CD14-positive monocyte (primary cell): ENCODE measurements around the gene MXI1. TPM values are rescaled to one million over a fixed set of nuclear protein-coding genes. Genes with fewer than 3 reads are reported as not detected.

Source experiments
- DNase-seq, 3 donors: peaks; one replicate each; pipeline ENCODE4 v3.0.0-alpha.2; 2011 to 2022
- H2AFZ ChIP-seq: 2 replicates; pipeline ENCODE4 v1.6.0; 2012; ENCODE audit warnings: mild to moderate bottlenecking, low read depth, low read length, inconsistent platforms; ENCODE audit not compliant: insufficient read depth, poor library complexity, severe bottlenecking
- H3K27ac ChIP-seq, 2 donors: 1 replicate in 1 of 2; 2 replicates in 1 of 2; pipeline ENCODE4 v1.5.1; 2012 to 2013; ENCODE audit warnings: low read length in 2 of 2, control low read depth in 1 of 2, inconsistent platforms in 1 of 2, low read depth in 1 of 2, mild to moderate bottlenecking in 1 of 2
- H3K27me3 ChIP-seq, 2 donors: one replicate each; pipeline versions ENCODE4 v1.6.0 to v1.6.1; 2011 to 2013; ENCODE audit warnings: low read length in 2 of 2; ENCODE audit not compliant: control insufficient read depth in 2 of 2, insufficient read depth in 2 of 2
- H3K36me3 ChIP-seq, 2 donors: replicated peaks in 1 of 2; 1 replicate in 1 of 2; 2 replicates in 1 of 2; pipeline versions ENCODE4 v1.5.1 to v1.6.1; 2012 to 2013; ENCODE audit warnings: low read length in 2 of 2, control low read depth in 1 of 2, inconsistent platforms in 1 of 2, mild to moderate bottlenecking in 1 of 2; ENCODE audit not compliant: insufficient read depth in 2 of 2, control insufficient read depth in 1 of 2
- H3K4me1 ChIP-seq, 2 donors: 1 replicate in 1 of 2; 2 replicates in 1 of 2; pipeline versions ENCODE4 v1.5.1 to v1.6.1; 2012 to 2013; ENCODE audit warnings: low read length in 2 of 2, control low read depth in 1 of 2, inconsistent platforms in 1 of 2, mild to moderate bottlenecking in 1 of 2, moderate library complexity in 1 of 2; ENCODE audit not compliant: insufficient read depth in 2 of 2, control insufficient read depth in 1 of 2
- H3K4me2 ChIP-seq: replicated peaks from 2 replicates; pipeline ENCODE3; 2012; ENCODE audit warnings: low read length, moderate library complexity, mild to moderate bottlenecking; ENCODE audit not compliant: poor library complexity, severe bottlenecking; ENCODE audit errors: extremely low read depth
- H3K4me3 ChIP-seq, 3 experiments: fragments of 200-600 bp in 1 of 3; sonication (generic) in 1 of 3; replicated peaks in 1 of 3; 1 replicate in 2 of 3; 2 replicates in 1 of 3; pipeline ENCODE4 v1.5.1; 2011 to 2013; ENCODE audit warnings: low read length in 3 of 3, mild to moderate bottlenecking in 3 of 3, control low read depth in 2 of 3, low read depth in 2 of 3, inconsistent platforms in 1 of 3, moderate library complexity in 1 of 3
- H3K79me2 ChIP-seq: 2 replicates; pipeline ENCODE4 v1.6.0; 2012; ENCODE audit warnings: mild to moderate bottlenecking, control low read depth, inconsistent platforms, low read length, moderate library complexity; ENCODE audit not compliant: insufficient read depth
- H3K9ac ChIP-seq: 2 replicates; pipeline ENCODE4 v1.6.0; 2017; ENCODE audit warnings: low read length, mild to moderate bottlenecking; ENCODE audit not compliant: insufficient read depth, poor library complexity, severe bottlenecking
- H3K9me3 ChIP-seq, 2 donors: replicated peaks in 1 of 2; 1 replicate in 1 of 2; 2 replicates in 1 of 2; pipeline versions ENCODE4 v1.5.1 to v1.6.1; 2012 to 2013; ENCODE audit warnings: low read length in 2 of 2, control low read depth in 1 of 2; ENCODE audit not compliant: control insufficient read depth in 1 of 2, insufficient read depth in 1 of 2
- H4K20me1 ChIP-seq: 2 replicates; pipeline ENCODE4 v1.6.0; 2012; ENCODE audit warnings: mild to moderate bottlenecking, low read length, control low read depth, moderate library complexity; ENCODE audit not compliant: insufficient read depth
- H3K27ac Mint-ChIP-seq, 7 donors: one replicate each; pipeline ENCODE4 v1.8.0; 2020; ENCODE audit warnings: mild to moderate bottlenecking in 7 of 7, mixed read lengths in 7 of 7, moderate library complexity in 6 of 7, inconsistent platforms in 2 of 7
- H3K27me3 Mint-ChIP-seq, 3 donors: one replicate each; pipeline ENCODE4 v1.8.0; 2021 to 2022; ENCODE audit warnings: low read depth in 3 of 3, mild to moderate bottlenecking in 3 of 3, mixed read lengths in 3 of 3, moderate library complexity in 3 of 3, inconsistent platforms in 1 of 3
- H3K36me3 Mint-ChIP-seq, 2 donors: one replicate each; pipeline ENCODE4 v1.8.0; 2020; ENCODE audit warnings: mixed read lengths in 2 of 2, inconsistent platforms in 1 of 2, mild to moderate bottlenecking in 1 of 2
- H3K4me1 Mint-ChIP-seq: one replicate; pipeline ENCODE4 v1.8.0; 2020; ENCODE audit warnings: mild to moderate bottlenecking, mixed read lengths
- H3K4me3 Mint-ChIP-seq, 2 donors: one replicate each; pipeline ENCODE4 v1.8.0; 2020; ENCODE audit warnings: mild to moderate bottlenecking in 2 of 2, mixed read lengths in 2 of 2, moderate library complexity in 1 of 2
- H3K9me3 Mint-ChIP-seq, 7 donors: one replicate each; pipeline ENCODE4 v1.8.0; 2020 to 2022; ENCODE audit warnings: mixed read lengths in 7 of 7, mild to moderate bottlenecking in 6 of 7, moderate library complexity in 6 of 7, inconsistent platforms in 2 of 7
- CTCF ChIP-seq: fragments of 200-600 bp; IDR thresholded peaks from one replicate; pipeline ENCODE4 v1.8.0; 2022; ENCODE audit warnings: antibody characterized with exemption, mild to moderate bottlenecking
- WGBS: methylation state at CpG from one replicate; pipeline ENCODE4 v1.1.5; 2013; ENCODE audit warnings: missing lambda C conversion rate; ENCODE audit not compliant: insufficient coverage; 5-methylcytosine and 5-hydroxymethylcytosine counted together
- intact Hi-C, 2 donors: fragments of 100-400 bp; cut with micrococcal nuclease; formaldehyde crosslinking; loops; one replicate each; pipeline versions ENCODE4 v1.15.0 to v1.15.1; 2023
- polyA plus RNA-seq, 3 donors: library from polyadenylated mRNA; depleted of rRNA in 1 of 3; unstranded in 2 of 3; stranded (reverse) in 1 of 3; fragments of 300-500 nt in 2 of 3; fragments of >200 nt in 1 of 3; fragmentation: Illumina TruSeq in 2 of 3; gene quantifications; 1 replicate in 2 of 3; 2 replicates in 1 of 3; pipeline ENCODE4 v1.2.3, GENCODE V29; 2012 to 2021

MXI1 gene
- polyA plus RNA-seq, 3 donors = 13.1 to 25.7 (median 21.6) TPM

GRCh38 chr10:110218632-110219031, 11.2 kb downstream of the MXI1 start:
- peak in 2 of 3 donors; percentile 63 to 67 for DNase-seq
- H3K4me1 Mint-ChIP-seq = peaks cover 84% of the 10 kb centered on the region
- no peak for TF ChIP-seq CTCF
- H3K4me3 Mint-ChIP-seq = peak overlapping the region in 1 of 2 donors; percentile 16
- peaks cover 0 to 3% (median 0%) of the 10 kb centered on the region in 3 donors for H3K27me3 Mint-ChIP-seq
- intact Hi-C loops = no loop called here
- peak overlapping the region in 5 of 7 donors; percentile 25 to 65 (median 45) for H3K27ac Mint-ChIP-seq
- peaks cover 77% of the 10 kb centered on the region for H3K79me2 ChIP-seq
- H3K4me1 ChIP-seq = peaks cover 59 to 60% of the 10 kb centered on the region in 2 donors
- H3K4me3 ChIP-seq = no peak overlapping the region
- peaks cover 11 to 20% of the 10 kb centered on the region in 2 donors for H3K36me3 Mint-ChIP-seq
- H3K36me3 ChIP-seq = no peaks in the 10 kb centered on the region
- no peaks in the 10 kb centered on the region for H4K20me1 ChIP-seq
- H3K9ac ChIP-seq = no peak overlapping the region
- H3K9me3 Mint-ChIP-seq = peaks cover 0 to 2% (median 0%) of the 10 kb centered on the region in 7 donors
- no peak overlapping the region for H3K4me2 ChIP-seq
- no peak overlapping the region for H2AFZ ChIP-seq
- 33% methylated on average over 5 of the region's 6 CpGs for WGBS
- H3K27me3 ChIP-seq = no peaks in the 10 kb centered on the region
- H3K27ac ChIP-seq = peak overlapping the region in 1 of 2 donors; percentile 22
- no peaks in the 10 kb centered on the region for H3K9me3 ChIP-seq

GRCh38 chr10:110219884-110220283, 12.5 kb downstream of the MXI1 start:
- no peak for TF ChIP-seq CTCF
- Mint-ChIP-seq H3K4me1 (peaks cover 78% of the 10 kb centered on the region), H3K27me3 (peaks cover 0 to 3% (median 0%) of the 10 kb centered on the region in 3 donors), H3K36me3 (peaks cover 8 to 20% of the 10 kb centered on the region in 2 donors), H3K9me3 (peaks cover 0 to 2% (median 0%) of the 10 kb centered on the region in 7 donors), H3K27ac (peak overlapping the region in 2 of 7 donors; percentile 20 to 61), H3K4me3 (no peak overlapping the region)
- Histone ChIP-seq H2AFZ (no peak overlapping the region), H3K36me3 (no peaks in the 10 kb centered on the region), H3K9me3 (no peaks in the 10 kb centered on the region), H3K27me3 (no peaks in the 10 kb centered on the region), H3K4me3 (no peak overlapping the region), H3K79me2 (peaks cover 74% of the 10 kb centered on the region), H3K9ac (no peak overlapping the region), H3K4me1 (peaks cover 46 to 48% of the 10 kb centered on the region in 2 donors), H4K20me1 (no peaks in the 10 kb centered on the region), H3K4me2 (no peak overlapping the region), H3K27ac (no peak overlapping the region)
- intact Hi-C loops = no loop called here
- WGBS = 83% methylated on average over 2 of the region's 7 CpGs
- DNase-seq = no peak
